Naive thymus-derived CD4-positive, alpha-beta T cell (primary cell): ENCODE results near the gene THAP7. TPM values are rescaled to one million over a fixed set of nuclear protein-coding genes. Genes with fewer than 3 reads are reported as not detected.

Experiments used
- microRNA-seq: library from miRNA; unstranded; fragments of <30 nt; microRNA quantifications from one replicate; pipeline ENCODE4 v1.2.0, GENCODE V29; 2022; ENCODE audit warnings: borderline microRNAs expressed
- polyA plus RNA-seq, 2 donors: library from polyadenylated mRNA; unstranded; fragments of 300-500 nt; fragmentation: Illumina TruSeq; gene quantifications; one replicate each; pipeline ENCODE4 v1.2.3, GENCODE V29; 2021
- total RNA-seq, 6 experiments: library from RNA in 5 of 6; stranded (reverse) in 5 of 6; gene quantifications; 1 replicate in 5 of 6; 2 replicates in 1 of 6; pipeline ENCODE4 v1.2.3 and lab custom pipeline; 2021 to 2026

Gene THAP7
- total and polyA plus RNA-seq, 7 experiments from 2014 or later, result 25.8 to 73.3 (median 64.7) TPM

Small RNA genes lying within 50 kb of the gene (microRNA-seq; reads per million reads assigned to microRNA genes)
- gene MIR649, result not detected

Other genes starting within 250 kb of the THAP7 start
- gene SERPIND1, start 228.0 kb downstream of the THAP7 start, total RNA-seq, result not detected
- gene SERPIND1, start 228.0 kb downstream of the THAP7 start, polyA plus RNA-seq, result under 1 TPM; 0.09 to 0.10 TPM
- 100 to 1,000 TPM; 120 to 181 (median 168) TPM for gene PI4KA, start 143.3 kb downstream of the THAP7 start, total RNA-seq
- gene PI4KA, start 143.3 kb downstream of the THAP7 start, polyA plus RNA-seq, result 10 to 100 TPM; 40.1 to 91.7 TPM
- gene SNAP29, start 143.1 kb downstream of the THAP7 start, total RNA-seq, result 10 to 100 TPM; 15.2 to 32.8 (median 25.4) TPM
- 10 to 100 TPM; 15.9 to 22.8 TPM for gene SNAP29, start 143.1 kb downstream of the THAP7 start, polyA plus RNA-seq
- 10 to 100 TPM; 38.9 to 82.7 (median 77.8) TPM for gene CRKL, start 84.7 kb downstream of the THAP7 start, total RNA-seq
- 10 to 100 TPM; 44.7 to 65.8 TPM for gene CRKL, start 84.7 kb downstream of the THAP7 start, polyA plus RNA-seq
- 1 to 10 TPM in 3 of 5 experiments, under 1 TPM in 2; 0.24 to 9.0 (median 1.2) TPM for gene AIFM3, start 34.9 kb downstream of the THAP7 start, total RNA-seq
- under 1 TPM; 0.17 to 0.32 TPM for gene AIFM3, start 34.9 kb downstream of the THAP7 start, polyA plus RNA-seq
- gene LZTR1, start 19.8 kb downstream of the THAP7 start, total RNA-seq, result 100 to 1,000 TPM in 2 of 5 experiments, 10 to 100 TPM in 3; 61.8 to 104 (median 74.2) TPM
- 10 to 100 TPM; 11.4 to 15.6 TPM for gene LZTR1, start 19.8 kb downstream of the THAP7 start, polyA plus RNA-seq
- 1 to 10 TPM in 2 of 5 experiments, under 1 TPM in 3; 0.46 to 1.7 (median 0.66) TPM for gene P2RX6, start 13.0 kb upstream of the THAP7 start, total RNA-seq
- under 1 TPM in 1 of 2 donors, not detected in 1; 0.15 TPM for gene P2RX6, start 13.0 kb upstream of the THAP7 start, polyA plus RNA-seq
- gene SLC7A4, start 30.4 kb upstream of the THAP7 start, total RNA-seq, result under 1 TPM in 2 of 5 experiments, not detected in 3; 0.13 TPM
- gene SLC7A4, start 30.4 kb upstream of the THAP7 start, polyA plus RNA-seq, result under 1 TPM in 1 of 2 donors, not detected in 1; 0.08 TPM
- not detected for gene LRRC74B, start 43.8 kb upstream of the THAP7 start, total RNA-seq
- gene LRRC74B, start 43.8 kb upstream of the THAP7 start, polyA plus RNA-seq, result not detected